Posterior vena cava (tissue), 2 donors: ENCODE data around the gene CD151. TPM values are rescaled to one million over a fixed set of nuclear protein-coding genes. Genes with fewer than 3 reads are reported as not detected.

Source experiments
- DNase-seq: peaks from one replicate; pipeline ENCODE4 v3.0.0-alpha.2; 2020; ENCODE audit warnings: low spot score
- intact Hi-C, 2 donors: fragments of 100-400 bp; cut with DNase I; formaldehyde crosslinking; loops; one replicate each; pipeline versions ENCODE4 v1.14.1 to v1.14.2; 2022 to 2023
- total RNA-seq, 2 donors: library from RNA; stranded (reverse); fragmentation: NEBNext Ultra II Directional; extraction: Animal tissue kit (Norgen Biotek cat#: 25700); gene quantifications; one replicate each; pipeline ENCODE4 v1.2.1, GENCODE V29; 2021
- donor health status: DM: yes; HTN: yes; CAD: no.
- donor health status: DM: yes; HTN: yes; CAD: no.

Gene CD151
- total RNA-seq, 2 donors from 2014 or later = 473 to 490 TPM

- DNase-seq = no peak
- intact Hi-C loops = loop anchor here in 1 of 2 donors (10.0 kb wide), 1 partner anchor 183 kb away; no protein-coding TSS in a partner anchor
These were observed 29.4 kb downstream of the CD151 start for GRCh38 chr11:862081-862661.

- intact Hi-C loops = loop anchor here in 1 of 2 donors (10.0 kb wide), 1 partner anchor 182 kb away; no protein-coding TSS in a partner anchor
- no peak for DNase-seq
These were observed 29.9 kb downstream of the CD151 start for GRCh38 chr11:862696-863022.

- DNase-seq = no peak
- intact Hi-C loops = loop anchor here in 1 of 2 donors (10.0 kb wide), 1 partner anchor 182 kb away; no protein-coding TSS in a partner anchor
These were observed 30.5 kb downstream of the CD151 start for GRCh38 chr11:863023-863909.

DNA sequence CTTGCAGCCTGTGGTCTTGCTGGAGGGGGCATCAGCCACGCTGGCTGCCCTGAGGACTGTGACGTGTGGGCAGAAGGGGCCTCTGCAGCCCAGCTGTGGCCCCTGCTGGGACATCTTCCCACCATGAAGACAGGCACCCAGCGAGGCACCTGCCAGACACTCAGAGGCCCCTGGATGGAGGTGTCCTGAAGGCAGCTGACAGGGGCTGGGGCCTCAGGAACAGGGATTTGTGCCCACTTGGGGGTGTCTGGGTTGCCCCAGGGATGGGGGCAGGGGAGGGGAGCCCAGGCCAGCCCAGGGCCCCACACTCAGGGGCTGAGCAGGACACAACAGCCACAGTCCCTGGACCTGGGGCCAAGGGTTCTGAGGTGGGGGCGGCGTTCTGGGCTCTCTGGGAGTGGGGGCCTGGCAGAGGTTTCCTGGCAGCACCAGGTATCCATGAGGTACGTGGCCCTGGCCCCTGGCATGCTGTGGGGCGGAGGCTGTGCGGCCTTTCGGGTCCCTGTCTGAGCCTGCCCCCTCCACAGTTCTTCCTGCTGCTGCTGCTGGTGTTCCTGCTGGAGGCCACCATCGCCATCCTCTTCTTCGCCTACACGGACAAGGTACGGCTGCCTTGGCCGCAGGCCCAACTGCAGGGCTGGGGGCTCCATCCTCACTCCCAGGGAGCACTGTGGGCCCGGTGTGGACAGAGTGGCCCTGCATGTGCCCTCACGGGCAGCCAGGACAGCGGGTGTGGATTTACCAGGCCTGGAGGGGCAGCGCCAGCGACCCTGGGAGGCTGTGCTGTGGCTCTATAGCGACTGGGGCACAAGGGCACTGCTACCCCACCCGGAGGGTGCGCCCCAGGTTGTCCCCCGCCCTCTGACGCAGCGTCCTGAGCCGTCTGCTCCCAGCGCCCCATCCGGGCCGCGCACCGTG is 31.4 kb downstream of the CD151 start:
- intact Hi-C loops = loop anchor here in 1 of 2 donors (10.0 kb wide), 1 partner anchor 181 kb away; no protein-coding TSS in a partner anchor
- DNase-seq = no peak

DNA sequence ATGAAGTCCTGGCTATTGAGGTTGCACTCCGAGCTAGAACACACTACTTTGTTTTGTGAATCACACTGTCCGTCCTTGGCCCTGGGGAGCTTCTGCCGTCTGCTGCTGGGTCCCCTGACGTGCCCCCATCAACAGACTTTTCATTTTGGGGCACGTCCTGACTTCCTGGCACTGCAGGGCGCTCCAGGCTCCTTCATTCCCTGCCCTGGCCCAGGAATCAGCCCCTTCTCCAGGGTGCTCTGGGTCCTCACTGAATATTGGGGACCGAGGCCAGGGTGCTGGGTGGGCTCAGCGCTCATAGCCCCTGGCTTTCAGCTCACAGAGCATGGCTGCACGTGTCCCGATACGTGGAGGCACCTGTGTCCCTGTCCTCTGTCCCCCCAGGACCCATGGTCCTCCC is 32.1 kb downstream of the CD151 start:
- intact Hi-C loops = loop anchor here in 1 of 2 donors (10.0 kb wide), 1 partner anchor 180 kb away; no protein-coding TSS in a partner anchor
- DNase-seq = no peak

DNA sequence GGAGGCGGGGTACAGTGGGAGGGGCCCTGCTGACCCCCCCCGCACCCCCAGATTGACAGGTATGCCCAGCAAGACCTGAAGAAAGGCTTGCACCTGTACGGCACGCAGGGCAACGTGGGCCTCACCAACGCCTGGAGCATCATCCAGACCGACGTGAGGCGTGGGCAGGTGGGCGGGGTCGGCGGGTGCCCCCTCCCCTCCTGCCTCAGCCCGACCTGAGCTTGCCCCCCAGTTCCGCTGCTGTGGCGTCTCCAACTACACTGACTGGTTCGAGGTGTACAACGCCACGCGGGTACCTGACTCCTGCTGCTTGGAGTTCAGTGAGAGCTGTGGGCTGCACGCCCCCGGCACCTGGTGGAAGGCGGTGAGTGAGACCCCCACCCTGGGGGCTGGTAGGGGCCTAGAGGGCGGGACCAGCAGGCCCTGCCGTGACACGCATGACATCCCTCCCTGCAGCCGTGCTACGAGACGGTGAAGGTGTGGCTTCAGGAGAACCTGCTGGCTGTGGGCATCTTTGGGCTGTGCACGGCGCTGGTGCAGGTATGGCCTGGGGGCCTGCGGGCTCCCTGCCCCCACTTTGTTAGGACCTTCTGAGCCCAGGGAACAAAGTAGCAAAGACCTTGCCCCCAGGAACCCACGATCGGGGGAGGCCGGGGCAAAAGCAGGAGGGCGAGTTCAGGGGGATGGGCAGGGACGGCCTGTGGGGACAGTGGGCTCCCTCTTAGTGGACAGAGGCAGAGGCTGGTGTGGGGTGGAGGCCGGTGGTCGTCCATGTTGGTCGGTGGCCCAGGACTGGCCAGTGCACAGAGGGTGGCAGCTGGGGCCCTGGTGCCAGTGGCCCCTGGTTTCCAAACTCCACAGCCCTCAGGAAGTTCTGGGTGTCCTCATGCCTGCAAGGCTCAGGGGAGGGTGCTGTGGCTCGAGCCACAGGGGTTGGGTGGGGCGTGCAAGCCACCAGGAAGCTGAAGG is 33.0 kb downstream of the CD151 start:
- intact Hi-C loops = loop anchor here in 1 of 2 donors (10.0 kb wide), 1 partner anchor 179 kb away; no protein-coding TSS in a partner anchor

GRCh38 chr11:866481-866880 is 33.7 kb downstream of the CD151 start:
- intact Hi-C loops = loop anchor here in 1 of 2 donors (10.0 kb wide), 1 partner anchor 178 kb away; no protein-coding TSS in a partner anchor
- no peak for DNase-seq

More for the DNA sequence above, 33.0 kb downstream of the CD151 start:
- no peak for DNase-seq

GRCh38 chr11:867856-868358 is 35.2 kb downstream of the CD151 start:
- no peak for DNase-seq
- intact Hi-C loops = loop anchor here in 1 of 2 donors (10.0 kb wide), 1 partner anchor 177 kb away; no protein-coding TSS in a partner anchor

GRCh38 chr11:868394-868793 is 35.6 kb downstream of the CD151 start:
- intact Hi-C loops = loop anchor here in 1 of 2 donors (10.0 kb wide), 1 partner anchor 176 kb away; no protein-coding TSS in a partner anchor
- no peak for DNase-seq

GRCh38 chr11:868802-869201 is 36.0 kb downstream of the CD151 start:
- intact Hi-C loops = loop anchor here in 1 of 2 donors (10.0 kb wide), 1 partner anchor 176 kb away; no protein-coding TSS in a partner anchor
- no peak for DNase-seq

GRCh38 chr11:869399-870126 is 36.8 kb downstream of the CD151 start:
- DNase-seq = no peak
- intact Hi-C loops = loop anchor here in 1 of 2 donors (10.0 kb wide), 1 partner anchor 175 kb away; no protein-coding TSS in a partner anchor

DNA sequence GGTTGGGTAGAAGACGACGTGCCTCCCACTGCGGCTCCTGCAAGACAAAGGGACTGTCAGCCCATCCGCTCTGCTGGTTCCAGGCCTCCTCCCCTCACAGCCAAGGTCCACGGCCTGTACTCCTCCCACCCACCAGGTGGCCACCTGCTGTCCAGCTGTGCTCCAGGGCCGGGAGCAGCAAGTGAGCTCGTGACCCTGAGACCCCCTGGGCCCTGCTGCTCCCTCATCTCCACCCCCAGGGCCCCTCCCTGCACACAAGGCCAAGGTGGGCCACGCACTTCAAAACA is 37.3 kb downstream of the CD151 start:
- no peak for DNase-seq
- intact Hi-C loops = no loop called here

- intact Hi-C loops = no loop called here
- no peak for DNase-seq
These were observed 37.7 kb downstream of the CD151 start for GRCh38 chr11:870418-870817.

DNA sequence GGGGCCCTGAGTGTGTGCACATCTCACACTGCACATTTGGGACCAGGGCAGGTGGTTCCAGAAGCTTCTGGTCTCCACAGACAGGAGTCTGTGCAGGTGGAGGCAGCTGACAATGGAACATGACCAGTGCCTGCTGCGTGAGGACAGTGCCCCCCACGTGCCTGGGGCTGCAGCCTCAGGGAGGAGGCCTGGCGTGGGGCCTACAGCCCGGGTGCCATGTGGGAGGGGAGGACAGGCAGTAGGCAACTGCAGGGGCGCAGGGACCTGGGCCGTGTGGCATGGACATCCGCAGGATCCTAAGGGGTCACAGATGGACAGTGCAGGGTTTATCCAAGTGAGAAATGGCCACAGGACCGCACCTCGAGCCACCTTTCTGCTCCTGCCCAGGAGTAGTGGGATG is 38.7 kb downstream of the CD151 start:
- DNase-seq = no peak
- intact Hi-C loops = no loop called here

DNA sequence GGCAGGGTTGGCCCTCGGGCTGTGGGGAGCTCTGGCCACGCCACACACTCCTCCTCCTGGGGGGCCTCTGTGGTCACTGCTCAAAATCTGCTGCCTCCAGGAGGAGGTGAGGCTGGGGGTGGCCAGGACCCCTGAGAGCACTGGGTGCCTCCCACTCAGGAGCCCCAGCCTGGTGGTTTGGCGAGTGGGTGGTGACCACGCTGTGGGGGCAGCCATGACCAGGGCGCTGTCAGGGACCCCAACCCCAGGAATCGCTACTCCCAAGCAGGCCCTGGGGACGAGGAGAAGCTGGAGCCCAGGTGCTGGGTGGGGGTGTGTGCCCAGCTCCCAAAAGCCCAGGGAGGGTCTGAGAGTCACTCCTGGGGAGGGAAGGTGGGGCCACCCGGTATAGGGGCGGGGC is 40.0 kb downstream of the CD151 start:
- no peak for DNase-seq

DNA sequence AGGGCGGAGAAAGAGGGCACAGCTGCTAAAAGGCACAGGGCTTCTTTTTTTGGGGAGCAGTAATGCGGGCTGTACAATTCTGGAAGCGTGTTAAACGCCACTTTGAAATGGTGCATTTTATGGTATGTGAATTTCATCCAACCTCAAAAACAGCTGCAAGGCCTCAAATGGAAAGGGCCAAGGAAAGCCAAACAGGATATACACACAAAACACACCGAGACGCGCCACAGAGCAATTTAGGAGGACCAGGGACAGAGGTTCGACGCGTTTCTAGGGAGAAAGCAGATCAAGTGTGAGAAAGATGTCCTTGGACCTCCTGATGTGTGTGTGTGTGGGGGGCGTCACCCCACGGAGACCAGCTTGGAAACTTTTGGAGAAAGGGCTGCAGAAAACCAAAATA is 41.0 kb downstream of the CD151 start:
- intact Hi-C loops = no loop called here

More for the DNA sequence above, 40.0 kb downstream of the CD151 start:
- intact Hi-C loops = no loop called here

GRCh38 chr11:875203-875602 is 42.5 kb downstream of the CD151 start:
- DNase-seq = no peak
- intact Hi-C loops = no loop called here

More for the DNA sequence above, 41.0 kb downstream of the CD151 start:
- DNase-seq = no peak
